Astrocyte of the cerebellum (primary cell): Measurements from ENCODE around the gene SRGAP3.
A peak's percentile ranks its signal among the peaks of the same experiment; 100 is the strongest.

Source experiments
- DNase-seq: peaks from one replicate; pipeline ENCODE4 v3.0.0-alpha.2; 2011; ENCODE audit warnings: low read depth
- H3K4me3 ChIP-seq: 2 replicates; pipeline ENCODE4 v1.5.1; 2011; ENCODE audit warnings: mild to moderate bottlenecking, low read depth, low read length, moderate library complexity
- CTCF ChIP-seq: IDR thresholded peaks from 2 replicates; pipeline ENCODE4 v1.5.1; 2012; ENCODE audit warnings: low read length, low read depth, moderate library complexity, mild to moderate bottlenecking; ENCODE audit errors: missing control alignments
- in situ Hi-C: cut with HindIII; loops from 2 replicates; pipeline ENCODE4 v1.10.0; 2017; ENCODE audit warnings: low sequenced_read_pairs

SRGAP3 gene

GRCh38 chr3:8942746-8943488 is 306.5 kb downstream of the SRGAP3 start:
- DNase-seq: no peak
- no peak overlapping the region for H3K4me3 ChIP-seq
- no peak for TF ChIP-seq CTCF
- in situ Hi-C loops: no loop called here

DNA sequence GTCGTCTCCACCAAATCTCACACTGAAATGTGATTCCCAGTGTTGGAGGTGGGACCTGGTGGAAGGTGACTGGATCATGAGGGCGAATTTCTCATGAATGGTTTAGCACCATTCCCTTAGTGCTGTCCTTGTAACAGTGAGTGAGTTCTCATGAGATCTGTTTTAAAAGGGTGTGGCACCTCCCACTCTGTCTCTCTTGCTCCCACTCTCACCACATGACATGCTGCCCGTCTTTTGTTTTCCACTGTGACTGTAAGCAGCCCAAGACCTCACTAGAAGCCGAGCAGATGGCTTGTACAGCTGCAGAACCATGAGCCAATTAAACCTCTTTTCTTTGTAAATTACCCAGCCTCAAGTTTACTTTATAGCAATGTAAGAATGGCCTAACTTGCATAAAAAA is 307.3 kb downstream of the SRGAP3 start:
- no peak overlapping the region for H3K4me3 ChIP-seq
- DNase-seq: no peak
- no peak for TF ChIP-seq CTCF
- in situ Hi-C loops: no loop called here

DNA sequence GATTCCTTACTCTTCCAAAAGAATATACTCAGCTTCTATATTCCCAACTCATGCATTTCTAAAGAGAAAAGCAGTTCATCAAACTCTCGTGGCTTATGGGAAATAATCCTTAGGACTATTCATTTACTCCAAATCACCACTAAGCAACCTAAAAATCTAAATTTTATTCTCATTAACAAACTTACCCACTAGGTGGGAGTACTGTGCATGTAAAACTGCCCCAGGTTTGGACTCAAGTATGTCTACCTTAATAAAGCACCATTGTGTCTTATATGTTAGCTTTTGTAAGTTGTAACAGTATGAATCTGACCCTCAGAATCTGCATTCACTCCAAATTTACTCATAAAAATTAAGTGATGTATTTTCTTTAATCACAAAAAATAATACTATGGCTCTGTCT is 311.4 kb downstream of the SRGAP3 start:
- DNase-seq: peak; percentile 29
- H3K4me3 ChIP-seq: no peak overlapping the region
- TF ChIP-seq CTCF: peak; percentile 53
- in situ Hi-C loops: no loop called here

GRCh38 chr3:8937064-8938020 is 312.1 kb downstream of the SRGAP3 start:
- in situ Hi-C loops: no loop called here
- H3K4me3 ChIP-seq: no peak overlapping the region
- peak; percentile 64 for DNase-seq
- no peak for TF ChIP-seq CTCF

DNA sequence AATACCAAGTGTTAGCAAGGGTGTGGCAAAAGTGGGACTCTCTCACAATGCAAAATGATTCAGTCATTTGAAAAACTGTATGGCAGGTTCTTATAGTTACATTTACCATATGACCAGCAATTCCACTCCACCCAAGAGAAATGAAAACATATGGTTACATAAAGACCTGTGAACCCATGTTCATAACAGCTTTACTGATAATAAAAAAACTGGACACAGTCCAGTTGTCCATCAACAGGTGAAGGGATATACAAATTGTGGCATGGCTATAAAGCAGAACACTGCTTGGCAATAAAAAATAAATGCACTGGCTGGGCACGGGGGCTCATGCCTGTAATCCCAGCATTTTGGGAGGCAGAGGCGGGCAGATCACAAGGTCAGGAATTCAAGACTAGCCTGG is 316.9 kb downstream of the SRGAP3 start:
- in situ Hi-C loops: no loop called here
- H3K4me3 ChIP-seq: no peak overlapping the region
- no peak for TF ChIP-seq CTCF
- DNase-seq: no peak

GRCh38 chr3:8931342-8931741 is 318.1 kb downstream of the SRGAP3 start:
- H3K4me3 ChIP-seq: no peak overlapping the region
- DNase-seq: no peak
- no peak for TF ChIP-seq CTCF
- in situ Hi-C loops: no loop called here
